Measurements from ENCODE around the gene NUDT14.

Gene NUDT14

GRCh38 chr14:105180592-105181548 lies at the start of gene NUDT14:
Gene NUDT14, minus strand, starts transcription at chr14:105181312. Its CDS starts 103 bp downstream, at chr14:105181209.
- ATAC-seq (ENCODE audit: low read depth), result peak; percentile 88
- Mint-ChIP-seq H3K4me3 (peak within 1 kb of the TSS; percentile 75), H3K27ac (no peak within 1 kb of the TSS), H3K36me3 (no peaks in the 10 kb centered on the region), H3K4me1 (peaks cover 10% of the 10 kb centered on the region), H3K9me3 (no peaks in the 10 kb centered on the region), H3K27me3 (peaks cover 14% of the 10 kb centered on the region)
- DNase-seq (ENCODE audit: low spot score in 2 of 2), result peak; percentile 85 to 86

GRCh38 chr14:105229099-105229655 lies 48.1 kb upstream of the NUDT14 start:
- DNase-seq (ENCODE audit: low spot score in 2 of 2) (no peak), ATAC-seq (ENCODE audit: low read depth) (no peak)
- Mint-ChIP-seq H3K4me3 (no peak overlapping the region), H3K4me1 (no peaks in the 10 kb centered on the region), H3K27ac (no peak overlapping the region), H3K36me3 (peaks cover 21% of the 10 kb centered on the region), H3K27me3 (no peaks in the 10 kb centered on the region), H3K9me3 (no peaks in the 10 kb centered on the region)

GRCh38 chr14:105228562-105228961 lies 47.5 kb upstream of the NUDT14 start:
- Mint-ChIP-seq H3K4me1 (no peaks in the 10 kb centered on the region), H3K9me3 (no peaks in the 10 kb centered on the region), H3K27ac (no peak overlapping the region), H3K36me3 (peaks cover 21% of the 10 kb centered on the region), H3K27me3 (no peaks in the 10 kb centered on the region), H3K4me3 (no peak overlapping the region)
- ATAC-seq (ENCODE audit: low read depth) (no peak), DNase-seq (ENCODE audit: low spot score in 2 of 2) (no peak)

- H3K27ac Mint-ChIP-seq, result no peak overlapping the region
- no peak for ATAC-seq (ENCODE audit: low read depth)
These were observed 46.2 kb upstream of the NUDT14 start for GRCh38 chr14:105227346-105227745.

GRCh38 chr14:105226198-105226597 lies 45.1 kb upstream of the NUDT14 start:
- peaks cover 28% of the 10 kb centered on the region for H3K36me3 Mint-ChIP-seq
- no peak overlapping the region for H3K4me3 Mint-ChIP-seq
- peaks cover 2% of the 10 kb centered on the region for H3K4me1 Mint-ChIP-seq
- no peak overlapping the region for H3K27ac Mint-ChIP-seq
- DNase-seq (ENCODE audit: low spot score in 2 of 2) (no peak), ATAC-seq (ENCODE audit: low read depth) (no peak)
- no peaks in the 10 kb centered on the region for H3K9me3 Mint-ChIP-seq
- no peaks in the 10 kb centered on the region for H3K27me3 Mint-ChIP-seq

More at GRCh38 chr14:105227346-105227745, 46.2 kb upstream of the NUDT14 start:
- Mint-ChIP-seq H3K4me3 (no peak overlapping the region), H3K4me1 (peaks cover 2% of the 10 kb centered on the region), H3K9me3 (no peaks in the 10 kb centered on the region), H3K27me3 (no peaks in the 10 kb centered on the region), H3K36me3 (peaks cover 26% of the 10 kb centered on the region)
- no peak for DNase-seq (ENCODE audit: low spot score in 2 of 2)

GRCh38 chr14:105224845-105225570 lies 43.9 kb upstream of the NUDT14 start:
- Mint-ChIP-seq H3K27me3 (no peaks in the 10 kb centered on the region), H3K36me3 (peaks cover 31% of the 10 kb centered on the region), H3K9me3 (no peaks in the 10 kb centered on the region), H3K4me3 (no peak overlapping the region), H3K4me1 (peaks cover 2% of the 10 kb centered on the region), H3K27ac (no peak overlapping the region)
- no peak for DNase-seq (ENCODE audit: low spot score in 2 of 2)
- ATAC-seq (ENCODE audit: low read depth), result no peak

- peaks cover 35% of the 10 kb centered on the region for H3K36me3 Mint-ChIP-seq
- H3K4me1 Mint-ChIP-seq, result peaks cover 2% of the 10 kb centered on the region
- no peak overlapping the region for H3K27ac Mint-ChIP-seq
- H3K4me3 Mint-ChIP-seq, result no peak overlapping the region
- H3K27me3 Mint-ChIP-seq, result no peaks in the 10 kb centered on the region
- ATAC-seq (ENCODE audit: low read depth) (no peak), DNase-seq (ENCODE audit: low spot score in 2 of 2) (no peak)
- H3K9me3 Mint-ChIP-seq, result no peaks in the 10 kb centered on the region
These were observed 42.8 kb upstream of the NUDT14 start for GRCh38 chr14:105223770-105224544.

GRCh38 chr14:105223260-105223659 lies 42.1 kb upstream of the NUDT14 start:
- no peak for ATAC-seq (ENCODE audit: low read depth)
- no peaks in the 10 kb centered on the region for H3K27me3 Mint-ChIP-seq
- no peak for DNase-seq (ENCODE audit: low spot score in 2 of 2)
- no peaks in the 10 kb centered on the region for H3K9me3 Mint-ChIP-seq
- no peak overlapping the region for H3K4me3 Mint-ChIP-seq
- H3K27ac Mint-ChIP-seq, result no peak overlapping the region
- peaks cover 36% of the 10 kb centered on the region for H3K36me3 Mint-ChIP-seq
- H3K4me1 Mint-ChIP-seq, result peaks cover 2% of the 10 kb centered on the region

GRCh38 chr14:105221598-105222178 lies 40.6 kb upstream of the NUDT14 start:
- H3K36me3 Mint-ChIP-seq, result peaks cover 34% of the 10 kb centered on the region
- H3K27ac Mint-ChIP-seq, result no peak overlapping the region
- H3K4me1 Mint-ChIP-seq, result peaks cover 2% of the 10 kb centered on the region
- H3K27me3 Mint-ChIP-seq, result no peaks in the 10 kb centered on the region
- DNase-seq (ENCODE audit: low spot score in 2 of 2), result no peak
- ATAC-seq (ENCODE audit: low read depth), result no peak
- no peak overlapping the region for H3K4me3 Mint-ChIP-seq
- no peaks in the 10 kb centered on the region for H3K9me3 Mint-ChIP-seq

- Mint-ChIP-seq H3K27ac (no peak overlapping the region), H3K4me1 (peaks cover 3% of the 10 kb centered on the region), H3K36me3 (peaks cover 31% of the 10 kb centered on the region), H3K4me3 (no peak overlapping the region), H3K27me3 (no peaks in the 10 kb centered on the region), H3K9me3 (no peaks in the 10 kb centered on the region)
- DNase-seq (ENCODE audit: low spot score in 2 of 2) (no peak), ATAC-seq (ENCODE audit: low read depth) (no peak)
These were observed 39.8 kb upstream of the NUDT14 start for GRCh38 chr14:105220699-105221597.

GRCh38 chr14:105219753-105220152 lies 38.6 kb upstream of the NUDT14 start:
- no peaks in the 10 kb centered on the region for H3K9me3 Mint-ChIP-seq
- ATAC-seq (ENCODE audit: low read depth) (no peak), DNase-seq (ENCODE audit: low spot score in 2 of 2) (no peak)
- H3K27me3 Mint-ChIP-seq, result no peaks in the 10 kb centered on the region
- H3K4me3 Mint-ChIP-seq, result no peak overlapping the region
- peaks cover 10% of the 10 kb centered on the region for H3K4me1 Mint-ChIP-seq
- peaks cover 31% of the 10 kb centered on the region for H3K36me3 Mint-ChIP-seq
- no peak overlapping the region for H3K27ac Mint-ChIP-seq

- H3K4me1 Mint-ChIP-seq, result peaks cover 10% of the 10 kb centered on the region
- no peak overlapping the region for H3K4me3 Mint-ChIP-seq
- ATAC-seq (ENCODE audit: low read depth) (no peak), DNase-seq (ENCODE audit: low spot score in 2 of 2) (no peak)
- H3K36me3 Mint-ChIP-seq, result peaks cover 29% of the 10 kb centered on the region
- H3K9me3 Mint-ChIP-seq, result no peaks in the 10 kb centered on the region
- H3K27ac Mint-ChIP-seq, result no peak overlapping the region
- H3K27me3 Mint-ChIP-seq, result no peaks in the 10 kb centered on the region
These were observed 38.0 kb upstream of the NUDT14 start for GRCh38 chr14:105219043-105219612.
